GM19238 (cell line): ENCODE data around the gene HERC5.
A peak's percentile ranks its signal among the peaks of the same experiment; 100 is the strongest.
"Not testable (repeated sequence)": the region's sequence is repeated elsewhere in the genome, so short reads cannot be mapped to it uniquely, and the experiment has no call there.

Experiments
- DNase-seq: peaks from one replicate; pipeline ENCODE4 v3.0.0; 2011; ENCODE audit warnings: low spot score; ENCODE audit not compliant: insufficient read length

Gene HERC5

DNA sequence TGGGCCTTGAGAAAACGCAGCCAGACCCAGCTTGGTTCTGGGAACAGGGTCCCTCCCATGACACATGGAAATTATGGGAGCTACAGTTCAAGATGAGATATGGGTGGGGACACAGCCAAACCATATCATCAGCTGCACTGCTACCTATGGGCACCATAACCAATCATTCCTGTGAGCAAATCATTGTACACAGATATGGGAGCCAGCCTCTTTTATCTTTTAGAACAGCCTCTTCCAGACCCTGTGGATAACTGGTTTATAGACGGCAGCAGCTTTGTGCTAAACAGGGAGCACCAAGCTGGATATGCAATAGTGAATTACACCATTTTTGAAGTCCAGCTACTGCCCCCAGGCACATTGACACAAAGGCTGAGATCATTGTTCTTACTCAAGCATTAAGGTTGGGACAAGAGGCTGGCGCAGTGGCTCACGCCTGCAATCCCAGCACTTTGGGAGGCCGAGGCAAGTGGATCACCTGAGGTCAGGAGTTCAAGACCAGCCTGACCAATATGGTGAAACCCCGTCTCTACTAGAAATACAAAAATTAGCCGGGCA, 8.6 kb upstream of the HERC5 start:
- DNase-seq: not testable (repeated sequence)

DNA sequence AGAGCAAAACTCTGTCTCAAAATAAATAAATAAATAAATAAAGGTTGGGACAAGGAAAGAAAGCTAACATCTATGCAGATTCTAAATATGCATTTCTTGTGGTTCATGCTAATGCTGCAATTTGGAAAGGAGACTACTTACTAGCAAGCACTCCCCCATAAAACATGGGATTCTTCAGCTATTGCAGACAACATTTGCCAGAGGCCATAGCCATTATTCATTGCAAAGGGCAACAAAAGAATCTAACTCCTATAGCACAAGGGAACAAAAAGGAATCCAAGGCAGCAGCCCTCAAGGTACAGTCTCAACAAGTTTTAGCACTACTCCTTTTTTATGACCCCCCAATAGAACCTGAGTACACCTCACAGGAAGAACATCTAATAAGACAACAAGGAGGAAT, 8.0 kb upstream of the HERC5 start:
- no peak for DNase-seq

DNA sequence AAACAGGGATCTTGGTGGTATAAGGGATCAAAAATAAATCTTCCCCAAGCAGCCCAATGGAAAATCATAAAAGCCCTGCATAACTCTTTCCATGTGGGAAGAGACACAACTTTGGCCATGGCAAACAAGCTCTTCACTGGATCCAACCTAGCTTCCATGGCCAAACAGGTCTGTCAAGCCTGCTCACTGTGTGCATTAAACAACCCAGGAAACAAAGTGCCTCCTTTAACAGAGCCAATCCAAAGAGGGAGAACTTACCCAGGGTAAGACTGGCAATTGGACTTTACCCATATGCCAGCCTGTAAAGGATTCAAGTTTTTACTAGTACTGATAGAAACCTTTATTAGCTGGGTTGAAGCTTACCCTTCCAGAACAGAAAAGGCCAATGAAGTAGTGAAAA, 7.6 kb upstream of the HERC5 start:
- no peak for DNase-seq

DNA sequence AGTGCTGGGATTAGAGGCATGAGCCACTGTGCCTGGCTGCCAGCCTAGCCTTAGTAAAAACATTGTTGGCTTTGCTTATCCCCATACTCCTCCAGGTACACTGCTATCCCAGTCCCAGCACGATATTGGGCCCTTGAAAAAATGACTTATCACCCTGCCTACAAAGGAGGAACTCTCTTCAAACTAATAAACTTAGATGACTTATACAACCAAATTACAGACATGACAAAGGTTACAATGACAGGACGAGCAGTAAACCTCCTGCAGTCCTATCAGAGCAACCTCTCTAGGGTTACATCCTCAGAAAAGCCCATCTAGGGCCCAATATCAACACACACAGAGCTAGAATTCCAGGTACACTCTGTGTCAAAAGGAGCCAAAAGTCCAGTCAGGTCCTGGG, 5.7 kb upstream of the HERC5 start:
- DNase-seq: no peak

DNA sequence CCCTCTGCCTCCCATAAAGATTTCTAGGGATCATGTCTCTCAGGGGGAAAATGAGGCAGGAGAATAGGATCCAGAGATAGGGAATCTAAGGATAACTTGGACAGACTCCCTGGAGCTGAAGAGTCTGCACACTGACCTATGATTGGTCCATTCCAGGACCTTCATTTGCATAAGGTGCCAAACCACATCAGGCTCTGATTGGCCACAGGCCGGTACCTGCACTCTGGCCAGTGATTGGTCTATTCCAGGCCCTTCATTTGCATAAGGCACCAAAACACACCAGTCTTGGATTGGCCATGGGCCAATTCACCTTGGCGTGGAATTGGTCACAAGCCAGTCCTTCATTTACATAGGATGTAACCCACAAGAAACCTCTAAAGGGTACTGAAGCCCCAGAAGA, 4.0 kb upstream of the HERC5 start:
- no peak for DNase-seq

DNA sequence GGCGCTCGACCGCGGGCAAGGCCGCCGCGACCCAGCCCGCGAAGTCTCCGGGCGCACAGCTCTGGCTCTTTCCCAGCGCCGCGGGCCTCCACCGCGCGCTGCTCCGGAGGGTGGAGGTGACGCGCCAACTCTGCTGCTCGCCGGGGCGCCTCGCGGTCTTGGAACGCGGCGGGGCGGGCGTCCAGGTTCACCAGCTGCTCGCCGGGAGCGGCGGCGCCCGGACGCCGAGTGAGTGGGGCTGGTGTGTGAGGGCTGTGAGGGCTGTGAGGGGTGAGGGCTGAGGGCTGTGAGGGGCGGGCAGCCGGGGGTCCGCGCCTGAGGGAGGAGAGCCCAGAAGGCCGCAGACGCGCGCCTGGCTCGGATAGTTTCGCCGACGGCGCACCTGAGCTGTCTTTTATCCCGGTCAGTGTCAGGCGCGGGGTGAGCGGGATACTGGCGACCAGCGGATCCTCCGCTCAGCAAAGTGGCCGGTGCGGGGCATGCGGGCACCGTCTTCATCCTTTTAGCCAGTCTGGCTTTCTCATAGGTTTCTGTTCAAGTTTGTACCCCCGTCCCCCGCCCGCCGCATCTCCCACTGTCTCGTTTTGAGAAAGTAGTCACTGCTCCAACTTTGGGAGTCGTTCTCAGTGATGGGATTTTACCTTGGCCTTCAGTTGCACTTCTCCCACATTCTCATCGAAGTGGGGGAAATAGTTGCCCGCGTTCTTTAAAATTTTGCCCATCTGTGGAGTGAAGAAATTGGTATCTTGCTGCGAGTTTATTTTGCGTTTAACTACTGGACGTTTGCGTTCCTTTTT, 586 bp downstream of the HERC5 start:
- peak; percentile 25 for DNase-seq

DNA sequence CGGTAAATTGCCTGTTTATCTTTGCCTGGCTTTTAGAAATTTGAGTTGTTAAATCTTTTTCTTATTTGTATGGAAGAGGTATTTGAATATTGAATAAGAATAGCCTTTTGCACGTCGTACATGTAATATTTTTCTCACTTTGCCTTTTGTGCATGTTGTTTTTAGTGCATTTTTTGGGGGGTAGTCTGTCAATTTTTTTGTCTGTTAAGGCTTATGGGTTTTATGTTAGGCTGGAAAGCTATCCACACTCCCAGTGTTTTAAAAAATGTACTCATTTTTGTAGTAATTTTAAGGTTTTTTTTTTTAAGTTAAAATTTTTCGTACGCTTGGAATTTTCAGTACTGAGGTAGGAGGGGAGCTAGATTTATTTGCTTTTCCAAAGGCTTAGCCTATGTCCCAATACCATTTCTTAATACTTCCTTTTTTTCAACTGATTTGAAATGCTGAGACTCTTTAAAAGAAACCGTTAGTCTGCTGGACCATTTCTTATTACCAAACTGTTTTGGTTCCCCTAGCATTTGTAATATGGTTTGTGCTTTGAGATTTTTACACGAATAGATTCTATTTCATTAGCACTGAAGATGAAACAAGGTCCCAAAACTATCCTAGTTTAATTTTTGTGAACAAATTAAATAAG, 1.3 kb downstream of the HERC5 start:
- no peak for DNase-seq

DNA sequence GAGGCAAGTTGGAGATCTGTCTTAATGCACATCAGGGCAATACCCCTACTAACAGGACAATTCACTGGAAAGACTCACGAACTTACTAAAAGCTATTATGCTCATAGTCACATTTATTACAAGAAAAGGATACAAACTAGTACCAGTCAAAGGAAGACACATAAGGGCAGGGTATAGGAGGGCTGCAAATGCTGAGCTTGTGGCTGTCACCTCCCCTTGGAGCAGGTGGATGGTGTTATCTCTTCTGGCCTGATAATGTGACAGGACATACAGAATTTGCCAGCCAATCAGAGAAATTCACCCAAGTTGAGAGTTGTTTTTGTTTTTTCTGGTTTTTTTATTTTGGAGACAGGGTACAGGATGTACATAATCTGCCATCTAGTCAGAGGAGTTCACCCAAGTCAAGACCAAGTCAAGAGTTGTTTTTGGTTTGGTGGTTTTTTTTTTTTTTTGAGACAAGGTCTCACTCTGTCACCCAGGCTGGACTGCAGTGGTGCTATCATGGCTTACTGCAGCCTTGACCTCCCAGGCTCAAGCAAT, 8.8 kb downstream of the HERC5 start:
- DNase-seq: no peak

DNA sequence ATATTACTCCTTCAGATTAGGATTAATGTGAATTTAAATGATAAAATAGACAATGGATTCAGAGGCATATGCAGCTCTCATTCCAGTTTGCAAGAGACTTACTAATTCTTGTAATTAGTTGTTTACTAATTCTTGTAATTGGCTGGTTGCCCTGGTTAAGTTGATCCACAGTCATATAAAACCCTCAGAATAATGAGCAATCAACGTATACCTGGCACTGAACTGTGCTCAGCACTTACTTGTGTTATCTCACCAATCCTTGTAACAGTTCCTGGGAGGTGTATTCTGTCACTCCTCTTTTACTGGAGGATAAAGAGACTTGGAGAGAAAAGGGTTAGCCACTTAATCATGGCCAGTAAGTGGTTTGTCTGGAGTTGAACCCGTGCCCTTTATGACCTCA, 10.5 kb downstream of the HERC5 start:
- no peak for DNase-seq

DNA sequence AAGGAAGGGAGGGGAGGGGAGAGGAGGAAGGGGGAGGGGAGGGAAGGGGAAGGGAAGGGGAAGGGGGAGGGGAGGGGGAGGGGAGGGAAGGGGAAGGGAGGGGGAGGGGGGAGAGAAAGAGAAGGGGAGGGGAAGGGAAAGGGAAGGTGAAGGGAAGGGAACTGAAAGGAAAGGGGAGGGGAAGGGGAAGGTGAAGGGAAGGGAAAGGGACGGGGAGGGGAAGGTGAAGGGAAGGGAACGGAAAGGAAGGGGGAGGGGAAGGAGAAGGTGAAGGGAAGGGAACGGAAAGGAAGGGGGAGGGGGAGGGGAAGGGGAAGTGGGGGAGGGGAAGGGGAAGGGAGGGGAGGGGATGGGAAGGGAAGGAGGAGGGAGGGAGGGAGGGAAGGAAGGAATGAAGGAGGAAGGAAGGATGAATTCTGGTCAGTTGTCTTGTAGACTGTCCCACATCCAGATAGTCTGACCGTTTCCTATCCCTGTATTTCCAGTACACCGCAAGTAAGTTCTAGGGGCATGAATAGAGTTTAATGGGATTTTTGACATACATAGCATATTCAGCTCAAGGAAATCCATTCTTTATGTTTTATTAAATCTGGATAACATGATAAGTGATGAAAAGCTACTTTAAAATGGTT, 20.4 kb downstream of the HERC5 start:
- DNase-seq: no peak

DNA sequence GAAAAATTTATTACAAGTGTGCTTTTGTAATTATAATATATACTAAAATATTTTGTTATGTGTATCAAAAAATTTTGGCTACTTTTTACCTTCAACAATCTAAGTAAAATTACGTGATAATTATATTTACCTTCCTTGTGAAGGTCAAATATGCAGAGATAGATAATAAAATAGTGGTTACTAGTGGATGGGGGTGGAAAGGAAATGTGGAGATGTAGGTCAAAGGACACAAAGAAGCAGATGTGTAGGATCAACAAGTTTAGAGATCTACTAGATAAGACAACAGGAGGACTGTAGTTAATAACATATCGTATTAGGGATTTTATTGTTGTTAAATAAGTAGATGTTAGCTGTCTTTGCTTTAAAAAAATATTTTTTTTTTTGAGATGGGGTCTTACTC, 21.3 kb downstream of the HERC5 start:
- no peak for DNase-seq

DNA sequence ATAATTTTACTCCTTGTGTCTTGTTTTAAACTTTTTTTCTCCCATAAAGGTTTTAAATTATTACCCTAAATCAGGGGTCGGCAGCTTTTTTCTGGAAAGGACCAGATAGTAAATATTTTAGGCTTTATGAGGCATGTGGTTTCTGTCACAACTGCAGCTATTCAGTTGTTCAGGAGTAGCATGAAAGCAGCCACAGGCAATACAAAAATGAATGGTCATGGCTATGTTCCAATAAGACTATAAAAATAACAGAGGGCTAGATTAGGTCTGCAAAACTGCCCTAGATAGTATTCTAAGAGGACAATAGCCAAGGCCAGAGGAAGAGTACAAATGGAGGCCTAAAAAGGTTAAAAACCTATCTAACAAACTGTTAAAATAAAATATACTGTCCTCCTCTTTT, 24.6 kb downstream of the HERC5 start:
- DNase-seq: no peak

DNA sequence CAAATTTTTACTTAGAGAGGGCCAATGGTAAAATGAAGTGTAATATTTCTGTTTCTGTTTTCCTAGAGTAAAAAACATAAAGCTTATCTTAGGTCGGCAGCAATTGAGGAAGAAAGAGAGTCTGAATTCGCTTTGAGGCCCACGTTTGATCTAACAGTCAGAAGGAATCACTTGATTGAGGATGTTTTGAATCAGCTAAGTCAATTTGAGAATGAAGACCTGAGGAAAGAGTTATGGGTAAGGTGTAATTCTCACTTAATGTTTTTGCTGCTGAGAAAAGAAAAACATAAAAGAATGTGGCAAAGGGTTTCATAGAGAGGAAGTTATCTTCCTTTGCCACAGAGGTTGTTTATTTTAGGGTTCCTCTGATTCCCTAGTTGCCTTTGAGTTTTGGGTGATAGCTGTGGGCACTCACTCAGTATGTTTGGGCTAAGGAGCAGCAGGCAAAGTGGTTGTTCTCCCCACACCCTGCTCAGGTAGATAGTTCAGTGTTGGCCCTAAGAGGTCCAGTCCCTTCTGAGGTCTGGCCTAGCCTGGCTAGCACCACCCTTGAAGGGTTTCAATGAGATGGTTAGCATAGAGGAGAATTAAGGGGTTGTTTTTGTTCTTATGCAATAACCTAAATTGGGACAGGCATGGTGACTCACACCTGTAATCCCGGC, 32.3 kb downstream of the HERC5 start:
- no peak for DNase-seq

DNA sequence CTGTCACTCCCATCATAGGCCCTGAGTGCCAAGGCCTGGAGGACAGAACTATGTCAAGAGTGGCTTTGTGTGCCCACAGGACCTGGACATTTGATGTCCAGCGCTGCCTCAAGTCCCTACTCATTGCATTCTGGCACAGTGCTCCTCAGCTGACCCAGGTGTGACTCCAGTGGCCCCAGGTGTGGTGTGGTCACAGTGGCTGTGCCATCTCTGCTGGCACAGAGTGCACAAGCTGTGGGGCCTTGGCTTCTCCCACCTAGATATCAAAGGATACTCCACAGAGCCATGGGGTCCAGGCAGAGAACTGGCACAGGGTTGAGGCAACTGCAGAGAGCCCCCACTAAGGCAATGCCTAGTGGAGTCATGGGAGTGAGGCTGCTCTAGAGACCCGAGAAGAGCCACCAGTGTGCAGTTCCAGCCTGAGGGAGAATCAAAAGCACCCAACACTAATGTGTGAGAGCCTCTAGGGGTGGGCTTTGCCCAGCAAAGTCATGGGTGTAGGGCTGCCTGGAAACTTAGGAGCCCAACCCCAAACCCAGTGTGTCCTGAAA, 41.0 kb downstream of the HERC5 start:
- no peak for DNase-seq

DNA sequence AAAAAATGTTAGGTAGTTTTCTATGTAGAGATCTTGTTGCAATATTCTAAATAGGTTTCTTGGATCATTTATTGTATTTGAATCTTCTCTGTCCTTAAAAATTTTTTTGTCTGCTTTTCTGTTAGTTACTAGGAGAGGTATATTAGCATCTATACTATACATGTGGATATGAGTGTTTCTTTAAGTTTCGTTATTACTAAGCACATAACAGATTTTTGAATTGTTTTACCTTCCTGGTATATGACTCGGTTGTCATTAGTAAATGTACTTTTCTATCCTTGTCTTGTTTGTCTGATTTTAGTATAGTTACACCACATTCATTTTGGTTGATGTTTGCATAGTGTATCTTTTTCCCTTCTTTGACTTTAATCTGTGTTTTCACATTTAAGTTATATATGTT, 46.4 kb downstream of the HERC5 start:
- no peak for DNase-seq

DNA sequence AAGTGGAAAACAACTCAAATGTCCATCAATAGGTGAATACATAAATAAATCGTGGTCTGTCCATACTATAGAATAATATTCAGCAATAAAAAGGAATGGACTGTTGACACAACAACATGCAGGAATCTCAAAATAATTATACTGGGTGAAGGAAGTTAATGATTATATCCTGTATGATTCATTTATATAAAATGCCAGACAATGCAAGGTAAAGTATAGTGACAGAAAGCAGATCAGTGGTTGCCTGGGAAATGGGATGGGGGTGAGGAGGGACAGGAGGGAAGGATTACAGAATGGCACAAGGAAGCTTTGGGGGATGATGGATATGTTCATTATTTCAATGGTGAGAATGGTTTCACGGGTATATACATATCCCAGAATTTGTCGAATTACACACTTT, 54.3 kb downstream of the HERC5 start:
- DNase-seq: no peak

DNA sequence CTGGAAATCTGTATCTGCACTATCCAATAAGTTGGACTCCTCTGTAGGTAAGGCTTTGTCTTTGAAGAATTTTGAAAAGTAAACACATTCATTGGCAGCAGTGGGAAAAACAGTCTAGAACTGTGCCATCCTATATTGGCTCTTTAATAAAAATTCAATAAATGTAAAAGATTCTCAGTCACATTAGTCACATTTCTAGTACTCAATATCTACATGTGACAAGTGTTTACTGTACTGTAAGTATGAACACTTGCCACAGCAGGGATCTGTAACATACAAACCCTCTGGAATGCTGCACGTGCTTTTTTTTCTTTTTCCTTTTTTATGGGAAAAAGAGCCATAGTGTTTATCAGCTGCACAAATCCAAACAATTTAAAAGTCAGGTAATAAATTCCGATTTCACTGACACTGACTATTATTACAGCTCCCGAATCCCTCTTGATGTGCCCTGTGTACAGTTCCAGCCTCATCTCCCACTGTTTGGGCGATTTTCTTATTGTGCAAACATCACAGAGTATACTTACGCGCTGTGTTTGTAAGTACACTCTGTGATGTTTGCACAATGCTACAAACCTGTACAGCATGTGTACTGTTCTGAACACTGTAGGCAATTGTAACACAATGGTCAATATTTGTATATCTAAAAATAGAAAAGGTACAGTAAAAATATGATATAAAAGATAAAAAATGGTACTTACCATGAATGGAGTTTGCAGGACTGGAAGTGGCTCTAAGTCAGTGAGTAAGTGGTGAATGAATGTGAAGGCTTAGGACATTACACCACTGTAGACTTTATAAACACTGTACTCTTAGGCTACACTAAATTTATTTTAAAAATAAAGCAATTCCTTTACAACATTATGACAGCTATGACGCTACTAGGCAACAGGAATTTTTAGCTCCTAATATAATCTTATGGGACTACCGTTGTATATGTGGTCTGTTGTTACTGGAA, 57.9 kb downstream of the HERC5 start:
- DNase-seq: no peak

DNA sequence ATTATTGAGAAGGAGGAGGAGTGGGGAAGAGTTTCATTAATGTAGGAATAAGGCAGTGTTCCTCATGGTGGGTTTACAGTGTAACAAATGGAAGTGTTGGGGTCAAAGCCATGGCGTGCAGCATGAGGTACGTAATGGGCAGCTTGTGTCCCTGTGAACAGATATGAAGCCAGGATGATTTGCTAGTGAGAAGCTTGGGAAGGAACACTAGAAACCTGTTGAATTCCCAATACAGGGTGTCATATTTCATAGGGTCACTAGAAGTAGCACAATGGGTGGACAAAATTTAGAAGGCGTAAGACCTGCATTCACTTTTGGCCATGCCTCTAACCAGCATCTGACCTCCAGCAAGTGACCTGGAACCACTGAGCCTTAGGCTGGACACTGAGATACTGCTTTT, 59.8 kb downstream of the HERC5 start:
- DNase-seq: no peak

DNA sequence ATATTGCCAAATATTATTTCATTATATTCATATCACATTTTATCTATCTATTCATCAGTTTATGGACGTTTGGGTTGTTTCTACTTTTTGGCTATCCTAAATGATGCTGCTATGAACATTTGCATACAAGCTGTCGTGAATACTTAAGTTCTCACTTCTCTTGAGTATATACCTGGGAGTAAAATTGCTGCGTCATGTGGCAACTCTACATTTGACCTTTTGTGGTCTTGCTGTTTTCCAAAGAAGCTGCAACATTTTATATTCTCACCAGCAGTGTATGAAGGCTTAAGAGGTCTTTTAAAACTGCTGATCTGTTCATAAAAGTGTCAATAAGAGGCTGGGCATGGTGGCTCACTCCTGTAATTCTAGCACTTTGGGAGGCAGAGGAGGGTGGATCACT, 60.9 kb downstream of the HERC5 start:
- DNase-seq: no peak

DNA sequence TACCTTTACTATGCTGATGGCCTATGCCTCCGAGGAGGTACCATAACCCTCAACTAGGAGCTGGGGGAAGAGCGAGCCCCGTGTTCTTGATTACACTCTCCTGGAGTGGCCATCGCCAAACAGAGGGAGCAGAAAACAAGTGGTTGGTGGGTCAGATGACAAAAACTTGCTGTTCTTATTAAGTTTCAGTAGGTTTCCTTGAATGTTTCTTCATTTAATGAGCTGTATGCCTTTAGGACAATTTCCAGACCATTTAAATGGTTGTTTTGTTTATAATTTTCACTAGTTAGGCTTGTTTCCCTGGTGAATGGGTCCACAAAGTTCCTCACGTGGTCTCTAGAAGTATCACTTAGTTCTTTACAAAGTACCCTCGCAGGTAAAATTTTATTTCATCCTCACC, 62.0 kb downstream of the HERC5 start:
- no peak for DNase-seq
